T-helper 9 cell (primary cell): ENCODE measurements around the gene AVEN.
"Not testable (repeated sequence)": the region's sequence is repeated elsewhere in the genome, so short reads cannot be mapped to it uniquely, and the experiment has no call there.

Experiments used
- DNase-seq: peaks from one replicate; pipeline ENCODE4 v3.0.0-alpha.2; 2020

Gene AVEN

GRCh38 chr15:33844597-33844996 lies 194.4 kb downstream of the AVEN start:
- DNase-seq: no peak

GRCh38 chr15:33844186-33844585 lies 194.8 kb downstream of the AVEN start:
- no peak for DNase-seq

GRCh38 chr15:33840615-33841014 lies 198.4 kb downstream of the AVEN start:
- DNase-seq: no peak

- no peak for DNase-seq
Measured at GRCh38 chr15:33839540-33839939, 199.5 kb downstream of the AVEN start.

GRCh38 chr15:33837294-33837693 lies 201.7 kb downstream of the AVEN start:
- no peak for DNase-seq

- DNase-seq: no peak
Measured at GRCh38 chr15:33834892-33835743, 203.9 kb downstream of the AVEN start.

GRCh38 chr15:33831646-33832045 lies 207.4 kb downstream of the AVEN start:
- no peak for DNase-seq

- DNase-seq: no peak
Measured at GRCh38 chr15:33830351-33830750, 208.7 kb downstream of the AVEN start.

- DNase-seq: no peak
Measured at GRCh38 chr15:33826201-33826600, 212.8 kb downstream of the AVEN start.

- DNase-seq: no peak
Measured at GRCh38 chr15:33825453-33825852, 213.6 kb downstream of the AVEN start.

GRCh38 chr15:33823119-33823518 lies 215.9 kb downstream of the AVEN start:
- no peak for DNase-seq

GRCh38 chr15:33822479-33822878 lies 216.5 kb downstream of the AVEN start:
- DNase-seq: no peak

GRCh38 chr15:33819499-33819898 lies 219.5 kb downstream of the AVEN start:
- DNase-seq: not testable (repeated sequence)
